IMR-90 (cell line): ENCODE measurements around the gene PRKAR1B.

Experiments used
- BHLHE40 ChIP-seq: fragments of 150-350 bp; IDR thresholded peaks from 2 replicates; pipeline ENCODE4 v1.6.1; 2016; ENCODE audit warnings: mild to moderate bottlenecking, low read depth, low read length
- CEBPB ChIP-seq: IDR thresholded peaks from 2 replicates; pipeline ENCODE4 v1.6.1; 2012; ENCODE audit warnings: low read depth, low read length, improper control_type of control experiment
- CHD1 ChIP-seq: IDR thresholded peaks from 2 replicates; pipeline ENCODE4 v1.6.1; 2012; ENCODE audit warnings: low read depth, low read length, improper control_type of control experiment
- CTCF ChIP-seq: conservative IDR thresholded peaks from 2 replicates; pipeline ENCODE4 v1.5.1; 2012; ENCODE audit warnings: mild to moderate bottlenecking, low read depth, low read length, improper control_type of control experiment
- FOS ChIP-seq: fragments of 150-350 bp; IDR thresholded peaks from 2 replicates; pipeline ENCODE4 v1.6.1; 2016; ENCODE audit warnings: low read depth, low read length
- MAFK ChIP-seq: IDR thresholded peaks from 2 replicates; pipeline ENCODE4 v1.6.1; 2012; ENCODE audit warnings: low read depth, low read length, improper control_type of control experiment
- MXI1 ChIP-seq: IDR thresholded peaks from 2 replicates; pipeline ENCODE4 v1.6.1; 2012; ENCODE audit warnings: low read depth, mild to moderate bottlenecking, low read length, moderate library complexity, borderline replicate concordance
- NFE2L2 ChIP-seq: fragments of 150-350 bp; IDR thresholded peaks from 2 replicates; pipeline ENCODE4 v1.6.1; 2016; ENCODE audit warnings: low read depth, mild to moderate bottlenecking, low read length
- POLR2A ChIP-seq: IDR thresholded peaks from 2 replicates; pipeline ENCODE4 v1.6.1; 2012; ENCODE audit warnings: mild to moderate bottlenecking, low read depth, low read length
- RAD21 ChIP-seq: IDR thresholded peaks from 2 replicates; pipeline ENCODE4 v1.6.1; 2012; ENCODE audit warnings: low read length, improper control_type of control experiment
- RCOR1 ChIP-seq: IDR thresholded peaks from 2 replicates; pipeline ENCODE4 v1.6.1; 2012; ENCODE audit warnings: mild to moderate bottlenecking, low read length, improper control_type of control experiment; ENCODE audit not compliant: insufficient replicate concordance
- RFX5 ChIP-seq: IDR thresholded peaks from 2 replicates; pipeline ENCODE4 v1.8.0; 2012; ENCODE audit warnings: low read depth, mild to moderate bottlenecking, low read length, moderate library complexity
- SMC3 ChIP-seq: fragments of 150-350 bp; IDR thresholded peaks from 2 replicates; pipeline ENCODE4 v1.6.1; 2016; ENCODE audit warnings: low read depth, mild to moderate bottlenecking, antibody characterized with exemption, low read length, moderate library complexity
- USF2 ChIP-seq: fragments of 150-350 bp; IDR thresholded peaks from 2 replicates; pipeline ENCODE4 v1.6.1; 2017; ENCODE audit warnings: mild to moderate bottlenecking, antibody characterized with exemption, low read length, low read depth

GRCh38 chr7:543501-544337 lies 183.4 kb downstream of the PRKAR1B start:
- TF ChIP-seq POLR2A (no peak), CTCF (no peak), CEBPB (no peak), BHLHE40 (no peak), RAD21 (no peak), RCOR1 (peak; percentile 97), MXI1 (no peak), FOS (no peak), USF2 (no peak), NFE2L2 (no peak), RFX5 (no peak), MAFK (no peak), SMC3 (0 out of 2 replicates have a peak, but pooled peaks have one; percentile 15), CHD1 (no peak)
